ENCODE data around the gene PTPN2.
"Not testable (repeated sequence)": the region's sequence is repeated elsewhere in the genome, so short reads cannot be mapped to it uniquely, and the experiment has no call there.

- not testable (repeated sequence) for TF ChIP-seq CTCF (IDR thresholded peaks at IDR 0.05; ENCODE audit: poor library complexity, severe bottlenecking); EZH2 (IDR thresholded peaks at IDR 0.05; ENCODE audit: borderline replicate concordance, insufficient read depth, low read length, poor library complexity, severe bottlenecking); SMC3 (conservative IDR thresholded peaks at IDR 0.05; ENCODE audit: poor library complexity); EP300 (conservative IDR thresholded peaks at IDR 0.05; ENCODE audit: poor library complexity, severe bottlenecking); POLR2AphosphoS5 (IDR thresholded peaks at IDR 0.05); REST (IDR thresholded peaks at IDR 0.05; ENCODE audit: borderline replicate concordance); RAD21 (conservative IDR thresholded peaks at IDR 0.05); MXI1 (conservative IDR thresholded peaks at IDR 0.05; ENCODE audit: poor library complexity, severe bottlenecking); TAF1 (IDR thresholded peaks at IDR 0.05; ENCODE audit: low read depth)
Measured at GRCh38 chr18:12896784-12897333, 12.8 kb upstream of the PTPN2 start.

Data from neural cell (in vitro differentiated cells).